K562 (cell line): ENCODE data around the gene MCC. TPM values are rescaled to one million over a fixed set of nuclear protein-coding genes. Genes with fewer than 3 reads are reported as not detected.

Experiments
- ZNF766 ChIP-seq: fragments of 200-800 bp; sonication (Bioruptor generic); conservative IDR thresholded peaks from 2 replicates; pipeline ENCODE4 v1.6.1; 2016; ENCODE audit warnings: missing genetic modification characterization, missing compliant biosample characterization
- polyA plus RNA-seq, 8 experiments: library from polyadenylated mRNA; depleted of rRNA in 4 of 8; stranded (reverse) in 5 of 8; unstranded in 3 of 8; fragments of >200 nt; fragmentation: Nextera tagmentation in 2 of 8; fragmentation: Illumina TruSeq in 1 of 8; extraction: Ambion mirVana in 2 of 8; extraction: Trizol in 1 of 8; gene quantifications; 2 replicates each; pipeline versions ENCODE4 v1.2.1 to v1.2.3, GENCODE V29; 2011 to 2014; ENCODE audit warnings: inconsistent platforms in 1 of 8, missing spikeins in 1 of 8
- total RNA-seq, 7 experiments: library from RNA; depleted of rRNA in 6 of 7; stranded (reverse); fragments of >200 nt in 6 of 7; fragmentation: Illumina TruSeq in 2 of 7; extraction: Trizol in 2 of 7; gene quantifications; 2 replicates each; pipeline versions ENCODE4 v1.2.1 to v1.2.3, GENCODE V29; 2011 to 2021; ENCODE audit warnings: low replicate concordance in 1 of 7
- TF ChIP-seq, protein P1 (sequence below), 2 experiments: fragments of 450-650 bp; formaldehyde crosslinking in 1 of 2; IDR thresholded peaks; 2 replicates each; pipeline versions ENCODE4 v1.4.0 to v1.6.1; 2014 to 2020; ENCODE audit warnings: mild to moderate bottlenecking in 2 of 2, borderline replicate concordance in 1 of 2, low read depth in 1 of 2

Gene MCC
- total and polyA plus RNA-seq, 9 of the 15 experiments (the other 6 are each of a cell fraction or from before 2014, with no cell fraction given): 0.04 to 0.24 (median 0.06) TPM; not detected in 1

DNA sequence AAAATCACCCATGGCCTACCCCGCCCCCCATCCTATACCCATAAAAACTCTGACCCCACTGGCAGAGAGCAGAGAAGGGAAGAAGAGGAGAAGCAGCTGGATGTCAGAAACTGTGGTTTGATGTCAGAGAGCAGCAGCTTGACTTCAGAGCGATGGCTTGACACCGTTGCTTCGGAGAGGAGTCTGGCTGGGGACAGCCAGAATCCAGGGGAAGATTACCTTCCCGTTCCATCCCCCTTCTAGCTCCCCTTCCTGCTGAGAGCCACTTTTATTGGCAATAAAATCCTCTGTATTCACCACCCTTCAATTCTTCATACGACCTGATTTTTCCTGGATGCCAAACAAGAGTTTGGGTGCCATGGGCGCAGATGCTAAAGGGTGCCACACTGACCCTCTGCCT, 373.7 kb downstream of the MCC start (continued):
- TF ChIP-seq, protein P1, sequence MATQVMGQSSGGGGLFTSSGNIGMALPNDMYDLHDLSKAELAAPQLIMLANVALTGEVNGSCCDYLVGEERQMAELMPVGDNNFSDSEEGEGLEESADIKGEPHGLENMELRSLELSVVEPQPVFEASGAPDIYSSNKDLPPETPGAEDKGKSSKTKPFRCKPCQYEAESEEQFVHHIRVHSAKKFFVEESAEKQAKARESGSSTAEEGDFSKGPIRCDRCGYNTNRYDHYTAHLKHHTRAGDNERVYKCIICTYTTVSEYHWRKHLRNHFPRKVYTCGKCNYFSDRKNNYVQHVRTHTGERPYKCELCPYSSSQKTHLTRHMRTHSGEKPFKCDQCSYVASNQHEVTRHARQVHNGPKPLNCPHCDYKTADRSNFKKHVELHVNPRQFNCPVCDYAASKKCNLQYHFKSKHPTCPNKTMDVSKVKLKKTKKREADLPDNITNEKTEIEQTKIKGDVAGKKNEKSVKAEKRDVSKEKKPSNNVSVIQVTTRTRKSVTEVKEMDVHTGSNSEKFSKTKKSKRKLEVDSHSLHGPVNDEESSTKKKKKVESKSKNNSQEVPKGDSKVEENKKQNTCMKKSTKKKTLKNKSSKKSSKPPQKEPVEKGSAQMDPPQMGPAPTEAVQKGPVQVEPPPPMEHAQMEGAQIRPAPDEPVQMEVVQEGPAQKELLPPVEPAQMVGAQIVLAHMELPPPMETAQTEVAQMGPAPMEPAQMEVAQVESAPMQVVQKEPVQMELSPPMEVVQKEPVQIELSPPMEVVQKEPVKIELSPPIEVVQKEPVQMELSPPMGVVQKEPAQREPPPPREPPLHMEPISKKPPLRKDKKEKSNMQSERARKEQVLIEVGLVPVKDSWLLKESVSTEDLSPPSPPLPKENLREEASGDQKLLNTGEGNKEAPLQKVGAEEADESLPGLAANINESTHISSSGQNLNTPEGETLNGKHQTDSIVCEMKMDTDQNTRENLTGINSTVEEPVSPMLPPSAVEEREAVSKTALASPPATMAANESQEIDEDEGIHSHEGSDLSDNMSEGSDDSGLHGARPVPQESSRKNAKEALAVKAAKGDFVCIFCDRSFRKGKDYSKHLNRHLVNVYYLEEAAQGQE (IDR thresholded peaks at IDR 0.05; ENCODE audit: borderline replicate concordance): no peak
- TF ChIP-seq, protein P1 (CRISPR knock-in tag; IDR thresholded peaks at IDR 0.05; ENCODE audit: low read depth): no peak
- TF ChIP-seq ZNF766 (CRISPR knock-in tag): no peak
- TF ChIP-seq, all 486 proteins: peak for 0
